Endothelial cell of umbilical vein (primary cell): ENCODE measurements around the gene NUAK1. TPM values are rescaled to one million over a fixed set of nuclear protein-coding genes. Genes with fewer than 3 reads are reported as not detected.

Experiments used
- BruUV-seq: library from RNA; stranded (reverse); fragments of 400-500 nt; replicated peaks from 2 replicates; lab custom pipeline; 2021; lab: Mats Ljungman, UMichigan
- CTCF ChIA-PET: fragments of 300-600, 350-600 bp; sonication (Branson Sonifier 250); formaldehyde crosslinking; loops from one replicate; lab custom pipeline; 2021; ENCODE audit warnings: antibody characterized with exemption, inconsistent platforms; lab: Charles Lee
- POLR2A ChIA-PET: fragments of 300-600, 350-600 bp; sonication (Branson Sonifier 250); formaldehyde crosslinking; loops from one replicate; lab custom pipeline; 2021; ENCODE audit warnings: antibody characterized with exemption, inconsistent platforms; lab: Charles Lee
- DNase-seq: peaks from one replicate; pipeline ENCODE4 v3.0.0-alpha.2; 2011; ENCODE audit warnings: low read depth, low spot score
- FAIRE-seq: peaks from 2 replicates; lab custom pipeline; 2011; peaks lifted over from hg19 to GRCh38; lab: Jason Lieb, UNC
- H2AFZ ChIP-seq: 2 replicates; pipeline ENCODE4 v1.6.0; 2012; ENCODE audit warnings: low read depth, low read length, control low read depth, inconsistent platforms
- H3K27ac ChIP-seq: 2 replicates; pipeline ENCODE4 v1.5.1; 2011; ENCODE audit warnings: low read depth, mild to moderate bottlenecking, control low read depth, low read length, moderate library complexity; ENCODE audit not compliant: insufficient read depth
- H3K27me3 ChIP-seq, 2 experiments: 2 replicates each; pipeline versions ENCODE4 v1.6.0 to v1.6.1; 2011; ENCODE audit warnings: low read length in 2 of 2, mixed read lengths in 1 of 2; ENCODE audit not compliant: control insufficient read depth in 2 of 2, insufficient read depth in 2 of 2
- H3K36me3 ChIP-seq, 2 experiments: 2 replicates in 1 of 2; 3 replicates in 1 of 2; pipeline ENCODE4 v1.5.1; 2011; ENCODE audit warnings: low read length in 2 of 2, mild to moderate bottlenecking in 1 of 2, moderate library complexity in 1 of 2; ENCODE audit not compliant: control insufficient read depth in 2 of 2, insufficient read depth in 2 of 2; ENCODE audit errors: extremely low read depth in 1 of 2
- H3K4me1 ChIP-seq: 3 replicates; pipeline ENCODE4 v1.5.1; 2011; ENCODE audit warnings: mild to moderate bottlenecking, low read length; ENCODE audit not compliant: control insufficient read depth, insufficient read depth; ENCODE audit errors: extremely low read depth
- H3K4me2 ChIP-seq: 2 replicates; pipeline ENCODE4 v1.6.1; 2011; ENCODE audit warnings: low read length, control low read depth, mixed read lengths; ENCODE audit not compliant: insufficient read depth
- H3K4me3 ChIP-seq, 3 experiments: fragments of 200-600 bp in 1 of 3; sonication (generic), shearing (Covaris generic) in 1 of 3; replicated peaks in 1 of 3; 2 replicates each; pipeline ENCODE4 v1.5.1; 2011 to 2016; ENCODE audit warnings: control low read depth in 3 of 3, low read length in 3 of 3, mild to moderate bottlenecking in 2 of 3, inconsistent platforms in 1 of 3, low read depth in 1 of 3, moderate library complexity in 1 of 3; ENCODE audit not compliant: insufficient read depth in 1 of 3
- H3K79me2 ChIP-seq: 2 replicates; pipeline ENCODE4 v1.6.0; 2012; ENCODE audit warnings: low read length, inconsistent platforms; ENCODE audit not compliant: control insufficient read depth, insufficient read depth
- H3K9ac ChIP-seq: replicated peaks from 2 replicates; pipeline ENCODE3; 2011; ENCODE audit warnings: low read length, control low read depth; ENCODE audit not compliant: insufficient read depth; ENCODE audit errors: extremely low read depth
- H3K9me1 ChIP-seq: replicated peaks from 3 replicates; pipeline ENCODE4 v1.6.0; 2011; ENCODE audit warnings: mild to moderate bottlenecking, low read length; ENCODE audit not compliant: control insufficient read depth, insufficient read depth; ENCODE audit errors: extremely low read depth
- H3K9me3 ChIP-seq: replicated peaks from 2 replicates; pipeline ENCODE4 v1.5.1; 2012; ENCODE audit warnings: low read length, inconsistent platforms; ENCODE audit not compliant: control insufficient read depth, insufficient read depth
- H4K20me1 ChIP-seq: replicated peaks from 2 replicates; pipeline ENCODE3; 2011; ENCODE audit warnings: mild to moderate bottlenecking, low read length; ENCODE audit not compliant: control insufficient read depth, insufficient read depth; ENCODE audit errors: extremely low read depth
- EZH2 ChIP-seq: IDR thresholded peaks from 2 replicates; pipeline ENCODE4 v1.6.1; 2012; ENCODE audit warnings: borderline replicate concordance, low read depth, mild to moderate bottlenecking, moderate library complexity, low read length, inconsistent platforms; ENCODE audit not compliant: severe bottlenecking
- POLR2AphosphoS5 ChIP-seq: IDR thresholded peaks from 2 replicates; pipeline ENCODE4 v1.6.1; 2012; ENCODE audit warnings: low read depth, mild to moderate bottlenecking, control low read depth, low read length, moderate library complexity; ENCODE audit not compliant: insufficient read depth
- dilution Hi-C: fragments of 300-500 bp; cut with MboI; formaldehyde crosslinking; loops from one replicate; pipeline ENCODE4 v1.15.0; 2019; ENCODE audit warnings: low sequenced_read_pairs; ENCODE audit not compliant: extremely low pct_ligation_motif_present
- intact Hi-C: fragments of 100-400 bp; cut with micrococcal nuclease; formaldehyde crosslinking; loops from one replicate; pipeline ENCODE4 v1.10.0; 2022
- polyA plus RNA-seq, 4 experiments: library from polyadenylated mRNA; depleted of rRNA in 3 of 4; stranded (reverse) in 3 of 4; unstranded in 1 of 4; fragments of >200 nt; gene quantifications; 2 replicates each; pipeline versions ENCODE4 v1.2.1 to v1.2.3, GENCODE V29; 2011 to 2012; ENCODE audit warnings: missing spikeins in 1 of 4
- total RNA-seq: library from RNA; stranded (reverse); gene quantifications from 2 replicates; pipeline ENCODE4 v1.2.3, GENCODE V29; 2021
- TF ChIP-seq, protein P1 (sequence below), 2 donors: IDR thresholded peaks; 1 replicate in 1 of 2; 2 replicates in 1 of 2; pipeline ENCODE4 v1.5.1; 2011; ENCODE audit warnings: low read length in 2 of 2, mild to moderate bottlenecking in 2 of 2, moderate library complexity in 2 of 2, control low read depth in 1 of 2, inconsistent platforms in 1 of 2, low read depth in 1 of 2; ENCODE audit not compliant: insufficient read depth in 1 of 2; ENCODE audit errors: extremely low read depth in 1 of 2
- TF ChIP-seq, protein P2 (sequence below): IDR thresholded peaks from 2 replicates; pipeline ENCODE4 v1.6.1; 2011; ENCODE audit not compliant: insufficient read depth, insufficient read length

Gene NUAK1
- total and polyA plus RNA-seq, 2 donors (not counting 3 experiments of a cell fraction or from before 2014, with no cell fraction given), result 34.2 to 39.7 TPM

- Histone ChIP-seq H3K9me1 (no peaks in the 10 kb centered on the region), H4K20me1 (no peaks in the 10 kb centered on the region), H3K4me1 (no peaks in the 10 kb centered on the region), H3K27me3 (peaks cover 17 to 22% of the 10 kb centered on the region in 2 experiments), H3K4me3 (no peak overlapping the region), H2AFZ (no peak overlapping the region), H3K36me3 (no peaks in the 10 kb centered on the region), H3K9ac (no peak overlapping the region), H3K4me2 (no peak overlapping the region), H3K27ac (no peak overlapping the region), H3K9me3 (no peaks in the 10 kb centered on the region), H3K79me2 (no peaks in the 10 kb centered on the region)
- no peak for DNase-seq
- TF ChIP-seq POLR2AphosphoS5 (no peak), EZH2 (no peak)
- TF ChIP-seq, protein P1, sequence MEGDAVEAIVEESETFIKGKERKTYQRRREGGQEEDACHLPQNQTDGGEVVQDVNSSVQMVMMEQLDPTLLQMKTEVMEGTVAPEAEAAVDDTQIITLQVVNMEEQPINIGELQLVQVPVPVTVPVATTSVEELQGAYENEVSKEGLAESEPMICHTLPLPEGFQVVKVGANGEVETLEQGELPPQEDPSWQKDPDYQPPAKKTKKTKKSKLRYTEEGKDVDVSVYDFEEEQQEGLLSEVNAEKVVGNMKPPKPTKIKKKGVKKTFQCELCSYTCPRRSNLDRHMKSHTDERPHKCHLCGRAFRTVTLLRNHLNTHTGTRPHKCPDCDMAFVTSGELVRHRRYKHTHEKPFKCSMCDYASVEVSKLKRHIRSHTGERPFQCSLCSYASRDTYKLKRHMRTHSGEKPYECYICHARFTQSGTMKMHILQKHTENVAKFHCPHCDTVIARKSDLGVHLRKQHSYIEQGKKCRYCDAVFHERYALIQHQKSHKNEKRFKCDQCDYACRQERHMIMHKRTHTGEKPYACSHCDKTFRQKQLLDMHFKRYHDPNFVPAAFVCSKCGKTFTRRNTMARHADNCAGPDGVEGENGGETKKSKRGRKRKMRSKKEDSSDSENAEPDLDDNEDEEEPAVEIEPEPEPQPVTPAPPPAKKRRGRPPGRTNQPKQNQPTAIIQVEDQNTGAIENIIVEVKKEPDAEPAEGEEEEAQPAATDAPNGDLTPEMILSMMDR (IDR thresholded peaks at IDR 0.05; ENCODE audit: extremely low read depth in 1 of 2, insufficient read depth in 1 of 2, low read depth in 1 of 2, low read length in 2 of 2), result no peak
- TF ChIP-seq, protein P2, sequence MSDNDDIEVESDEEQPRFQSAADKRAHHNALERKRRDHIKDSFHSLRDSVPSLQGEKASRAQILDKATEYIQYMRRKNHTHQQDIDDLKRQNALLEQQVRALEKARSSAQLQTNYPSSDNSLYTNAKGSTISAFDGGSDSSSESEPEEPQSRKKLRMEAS, result no peak
- FAIRE-seq, result no peak
- ChIA-PET POLR2A (no interaction called here), CTCF (interaction anchor here (1.2 to 1.4 kb wide), 3 partner anchors 9 to 39 kb away, joined by 3 to 7 read pairs (median 3); no protein-coding TSS in a partner anchor)
- dilution Hi-C loops, result no loop called here
- BruUV-seq, result no TSS peak
- intact Hi-C loops, result no loop called here
These were observed 49.1 kb upstream of the NUAK1 start for GRCh38 chr12:106187842-106188241.
